ENCODE results near the gene SPCS2. TPM values are rescaled to one million over a fixed set of nuclear protein-coding genes. Genes with fewer than 3 reads are reported as not detected.

The SPCS2 gene
- total RNA-seq, 4 donors from 2014 or later: 40.7 to 62.8 (median 53.6) TPM

GRCh38 chr11:75022296-75022695, 73.2 kb downstream of the SPCS2 start:
- 74 to 90% methylated on average over 3 of the region's 3 CpGs for WGBS, 2 donors
- TF ChIP-seq, protein P1, sequence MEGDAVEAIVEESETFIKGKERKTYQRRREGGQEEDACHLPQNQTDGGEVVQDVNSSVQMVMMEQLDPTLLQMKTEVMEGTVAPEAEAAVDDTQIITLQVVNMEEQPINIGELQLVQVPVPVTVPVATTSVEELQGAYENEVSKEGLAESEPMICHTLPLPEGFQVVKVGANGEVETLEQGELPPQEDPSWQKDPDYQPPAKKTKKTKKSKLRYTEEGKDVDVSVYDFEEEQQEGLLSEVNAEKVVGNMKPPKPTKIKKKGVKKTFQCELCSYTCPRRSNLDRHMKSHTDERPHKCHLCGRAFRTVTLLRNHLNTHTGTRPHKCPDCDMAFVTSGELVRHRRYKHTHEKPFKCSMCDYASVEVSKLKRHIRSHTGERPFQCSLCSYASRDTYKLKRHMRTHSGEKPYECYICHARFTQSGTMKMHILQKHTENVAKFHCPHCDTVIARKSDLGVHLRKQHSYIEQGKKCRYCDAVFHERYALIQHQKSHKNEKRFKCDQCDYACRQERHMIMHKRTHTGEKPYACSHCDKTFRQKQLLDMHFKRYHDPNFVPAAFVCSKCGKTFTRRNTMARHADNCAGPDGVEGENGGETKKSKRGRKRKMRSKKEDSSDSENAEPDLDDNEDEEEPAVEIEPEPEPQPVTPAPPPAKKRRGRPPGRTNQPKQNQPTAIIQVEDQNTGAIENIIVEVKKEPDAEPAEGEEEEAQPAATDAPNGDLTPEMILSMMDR (IDR thresholded peaks at IDR 0.05): no peak
- no peak for DNase-seq
- no peaks in the 10 kb centered on the region for H3K4me1 ChIP-seq
- no peaks in the 10 kb centered on the region for H3K9me3 ChIP-seq
- H3K36me3 ChIP-seq: no peaks in the 10 kb centered on the region
- intact Hi-C loops (cut with DNase I): loop anchor here (5.0 kb wide), 1 partner anchor 225 kb away; no protein-coding TSS in a partner anchor
- no peak overlapping the region for H3K4me3 ChIP-seq
- H3K27ac ChIP-seq: no peak overlapping the region
- H3K27me3 ChIP-seq: no peaks in the 10 kb centered on the region

- no peaks in the 10 kb centered on the region for H3K4me1 ChIP-seq
- no peak overlapping the region for H3K27ac ChIP-seq
- H3K36me3 ChIP-seq: no peaks in the 10 kb centered on the region
- no peaks in the 10 kb centered on the region for H3K9me3 ChIP-seq
- intact Hi-C loops (cut with DNase I): loop anchor here (5.0 kb wide), 1 partner anchor 224 kb away; no protein-coding TSS in a partner anchor
- DNase-seq: no peak
- WGBS, 2 donors: 53 to 75% methylated on average over 3 of the region's 5 CpGs
- no peaks in the 10 kb centered on the region for H3K27me3 ChIP-seq
- no peak overlapping the region for H3K4me3 ChIP-seq
- TF ChIP-seq, protein P1 (IDR thresholded peaks at IDR 0.05): peak; percentile 86 to 97 (median 90)
- TF ChIP-seq POLR2A (IDR thresholded peaks at IDR 0.05): no peak
These were observed 73.8 kb downstream of the SPCS2 start for GRCh38 chr11:75022759-75023396.

DNA sequence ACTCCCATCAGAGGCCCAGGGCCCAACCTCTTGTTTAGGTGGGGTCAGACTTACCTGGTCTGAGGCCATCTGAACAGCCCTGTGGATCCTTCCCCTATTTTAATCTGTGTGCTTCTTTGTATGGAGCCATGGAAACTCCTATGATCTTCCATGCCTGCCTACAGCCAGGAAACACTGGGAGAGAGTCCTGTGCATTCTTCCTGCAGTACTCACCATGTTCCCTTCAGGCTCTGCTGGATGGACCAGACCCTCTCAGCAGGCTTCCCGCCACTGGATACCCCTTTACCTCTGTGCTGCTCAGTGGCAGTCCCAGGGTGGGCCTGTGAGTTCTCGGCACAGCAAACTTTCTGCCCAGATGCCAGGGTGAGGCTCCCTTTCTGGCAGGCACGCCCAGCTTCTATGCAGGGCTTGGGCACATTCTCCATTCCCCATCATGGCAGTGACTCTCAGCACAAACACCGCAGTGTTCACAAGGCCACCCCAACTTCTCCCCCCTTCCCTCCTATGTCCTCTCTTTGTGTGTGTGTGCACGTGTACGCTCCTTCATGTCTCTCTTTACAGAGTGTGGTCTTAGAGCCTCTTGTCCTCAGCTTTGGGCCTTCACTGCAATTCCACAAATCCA, 74.5 kb downstream of the SPCS2 start:
- WGBS, 2 donors: 89 to 97% methylated on average over 5 to 6 of the region's 6 CpGs
- no peaks in the 10 kb centered on the region for H3K36me3 ChIP-seq
- intact Hi-C loops (cut with DNase I): loop anchor here (5.0 kb wide), 1 partner anchor 224 kb away; no protein-coding TSS in a partner anchor
- no peak overlapping the region for H3K4me3 ChIP-seq
- H3K9me3 ChIP-seq: no peaks in the 10 kb centered on the region
- H3K4me1 ChIP-seq: no peaks in the 10 kb centered on the region
- H3K27me3 ChIP-seq: no peaks in the 10 kb centered on the region
- no peak overlapping the region for H3K27ac ChIP-seq
- TF ChIP-seq, protein P1 (IDR thresholded peaks at IDR 0.05): no peak
- TF ChIP-seq POLR2A (IDR thresholded peaks at IDR 0.05): no peak
- no peak for DNase-seq

- no peak for DNase-seq
- no peak overlapping the region for H3K27ac ChIP-seq
- TF ChIP-seq POLR2A (IDR thresholded peaks at IDR 0.05): no peak
- TF ChIP-seq, protein P1 (IDR thresholded peaks at IDR 0.05): no peak
- H3K9me3 ChIP-seq: no peaks in the 10 kb centered on the region
- H3K4me1 ChIP-seq: no peaks in the 10 kb centered on the region
- H3K36me3 ChIP-seq: no peaks in the 10 kb centered on the region
- 71 to 77% methylated on average over 4 to 5 of the region's 6 CpGs for WGBS, 2 donors
- no peak overlapping the region for H3K4me3 ChIP-seq
- intact Hi-C loops (cut with DNase I): loop anchor here (5.0 kb wide), 1 partner anchor 223 kb away; no protein-coding TSS in a partner anchor
- H3K27me3 ChIP-seq: no peaks in the 10 kb centered on the region
These were observed 75.0 kb downstream of the SPCS2 start for GRCh38 chr11:75024068-75024449.

DNA sequence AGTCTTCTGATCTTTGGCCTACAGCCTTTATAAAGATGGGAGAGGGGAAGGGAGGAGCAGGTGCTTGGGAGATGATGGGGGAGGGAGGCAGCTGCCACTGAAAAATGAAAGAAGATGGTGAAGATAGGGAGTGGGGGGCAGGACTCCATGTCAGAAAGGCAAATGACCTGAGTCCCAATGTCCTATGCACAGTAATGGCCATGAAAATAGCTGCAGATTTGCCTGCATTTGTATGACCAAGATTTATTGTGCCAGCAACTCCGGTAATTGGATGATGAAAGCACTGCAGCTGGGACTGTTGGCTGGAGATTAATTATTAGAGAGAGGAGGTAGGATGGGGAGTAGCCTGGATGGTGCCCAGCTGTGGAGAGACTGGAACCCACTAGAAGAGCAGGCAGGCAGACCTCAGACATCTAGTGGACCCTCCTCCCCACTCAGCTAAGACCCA, 75.7 kb downstream of the SPCS2 start:
- Histone ChIP-seq H3K27ac (no peak overlapping the region), H3K36me3 (no peaks in the 10 kb centered on the region), H3K4me3 (no peak overlapping the region), H3K27me3 (no peaks in the 10 kb centered on the region), H3K4me1 (no peaks in the 10 kb centered on the region), H3K9me3 (no peaks in the 10 kb centered on the region)
- no peak for DNase-seq
- WGBS, 2 donors: 78 to 83% methylated on average over 1 of the region's 1 CpG
- TF ChIP-seq, protein P1 (IDR thresholded peaks at IDR 0.05): no peak
- TF ChIP-seq POLR2A (IDR thresholded peaks at IDR 0.05): no peak
- intact Hi-C loops (cut with DNase I): loop anchor here (5.0 kb wide), 1 partner anchor 223 kb away; no protein-coding TSS in a partner anchor

Data from esophagus squamous epithelium (tissue), 5 donors.